GM23338 (cell line): ENCODE data around the gene INHBB. TPM values are rescaled to one million over a fixed set of nuclear protein-coding genes. Genes with fewer than 3 reads are reported as not detected.

Experiments
- ATAC-seq: fragments of 200-7000 bp; cut with Tn5 transposase; 3 replicates; pipeline ENCODE4 v1.9.1; 2020
- DNase-seq: peaks from one replicate; pipeline ENCODE4 v3.0.0-alpha.2; 2015; ENCODE audit warnings: low spot score
- H2AFZ ChIP-seq: fragments of 200-600 bp; sonication (generic); 2 replicates; pipeline ENCODE4 v1.8.0; 2016; ENCODE audit warnings: antibody characterized with exemption, mild to moderate bottlenecking, moderate library complexity
- H3F3A ChIP-seq: fragments of 200-600 bp; sonication (generic); replicated peaks from 2 replicates; pipeline ENCODE4 v1.8.0; 2017; ENCODE audit warnings: antibody characterized with exemption, mixed run types, low read depth
- H3K27ac ChIP-seq: fragments of 200-600 bp; sonication (generic); 2 replicates; pipeline ENCODE4 v1.6.1; 2016; ENCODE audit warnings: low read depth
- H3K27me3 ChIP-seq: fragments of 200-600 bp; sonication (generic); 2 replicates; pipeline ENCODE4 v1.8.0; 2016; ENCODE audit warnings: mild to moderate bottlenecking, mixed run types, moderate library complexity; ENCODE audit not compliant: insufficient read depth
- H3K36me3 ChIP-seq: fragments of 200-600 bp; sonication (generic); 2 replicates; pipeline ENCODE4 v1.8.0; 2016; ENCODE audit warnings: mild to moderate bottlenecking; ENCODE audit not compliant: insufficient read depth
- H3K4me1 ChIP-seq: fragments of 200-600 bp; sonication (generic); 2 replicates; pipeline ENCODE4 v1.8.0; 2016; ENCODE audit warnings: mild to moderate bottlenecking, moderate library complexity; ENCODE audit not compliant: insufficient read depth
- H3K4me2 ChIP-seq: fragments of 200-600 bp; sonication (generic); 2 replicates; pipeline ENCODE4 v1.7.1; 2017; ENCODE audit warnings: mixed run types
- H3K4me3 ChIP-seq: fragments of 200-600 bp; sonication (generic); 2 replicates; pipeline ENCODE4 v1.6.1; 2016; ENCODE audit warnings: mixed run types
- H3K79me2 ChIP-seq: fragments of 200-600 bp; sonication (generic); replicated peaks from 2 replicates; pipeline ENCODE4 v1.8.0; 2017; ENCODE audit warnings: mild to moderate bottlenecking; ENCODE audit not compliant: insufficient read depth
- H3K9me2 ChIP-seq: fragments of 200-600 bp; sonication (generic); 2 replicates; pipeline ENCODE4 v1.8.0; 2017; ENCODE audit not compliant: insufficient read depth
- H4K20me1 ChIP-seq: fragments of 200-600 bp; sonication (generic); replicated peaks from 2 replicates; pipeline ENCODE4 v1.8.0; 2017; ENCODE audit warnings: mild to moderate bottlenecking; ENCODE audit not compliant: insufficient read depth
- H3K27ac Mint-ChIP-seq: 2 replicates; pipeline ENCODE4 v1.8.0; 2020; ENCODE audit warnings: inconsistent platforms, mild to moderate bottlenecking, moderate library complexity, mixed read lengths
- H3K27me3 Mint-ChIP-seq: 3 replicates; pipeline ENCODE4 v1.8.0; 2022; ENCODE audit warnings: low read depth, mild to moderate bottlenecking, moderate library complexity, mixed read lengths, inconsistent platforms; ENCODE audit not compliant: insufficient read depth, poor library complexity
- H3K36me3 Mint-ChIP-seq: 3 replicates; pipeline ENCODE4 v1.8.0; 2021; ENCODE audit warnings: low read depth, mild to moderate bottlenecking, inconsistent platforms, moderate library complexity, mixed read lengths
- H3K4me1 Mint-ChIP-seq: 3 replicates; pipeline ENCODE4 v1.8.0; 2020; ENCODE audit warnings: mild to moderate bottlenecking, inconsistent platforms, mixed read lengths
- H3K4me3 Mint-ChIP-seq: 3 replicates; pipeline ENCODE4 v1.8.0; 2021; ENCODE audit warnings: moderate library complexity, mild to moderate bottlenecking, inconsistent platforms, mixed read lengths
- H3K9me3 Mint-ChIP-seq: 3 replicates; pipeline ENCODE4 v1.8.0; 2020; ENCODE audit warnings: moderate library complexity, mild to moderate bottlenecking, inconsistent platforms, mixed read lengths
- EZH2 ChIP-seq: fragments of 200-600 bp; sonication (generic); IDR thresholded peaks from one replicate; pipeline ENCODE4 v1.8.0; 2017; ENCODE audit warnings: antibody characterized with exemption, mild to moderate bottlenecking, low read depth; ENCODE audit not compliant: unreplicated experiment
- STAT1 ChIP-seq: IDR thresholded peaks from one replicate; pipeline ENCODE4 v1.6.1; 2016; ENCODE audit warnings: antibody characterized with exemption; ENCODE audit not compliant: unreplicated experiment
- ZNF331 ChIP-seq: fragments of 250-450 bp; sonication (Bioruptor Pico); IDR thresholded peaks from 2 replicates; pipeline ENCODE4 v1.5.0; 2020; ENCODE audit warnings: low read depth, mild to moderate bottlenecking, moderate library complexity
- ZNF462 ChIP-seq: fragments of 250-450 bp; sonication (Bioruptor Pico); IDR thresholded peaks from 2 replicates; pipeline ENCODE4 v1.5.0; 2020; ENCODE audit warnings: mild to moderate bottlenecking, moderate library complexity
- polyA plus RNA-seq: library from polyadenylated mRNA; unstranded; fragments of >200 nt; fragmentation: Nextera tagmentation; extraction: Ambion mirVana; gene quantifications from 2 replicates; pipeline ENCODE4 v1.2.1, GENCODE V29; 2016
- total RNA-seq: library from RNA; depleted of rRNA; stranded (reverse); fragments of >200 nt; shearing (Covaris generic); gene quantifications from 2 replicates; pipeline ENCODE4 v1.2.3, GENCODE V29; 2014
- TF ChIP-seq, protein P1 (sequence below): IDR thresholded peaks from 2 replicates; pipeline ENCODE4 v1.6.1; 2016; ENCODE audit warnings: antibody characterized with exemption

Gene INHBB
- total and polyA plus RNA-seq, 2 experiments from 2014 or later, result 0.21 TPM; not detected in 1

DNA sequence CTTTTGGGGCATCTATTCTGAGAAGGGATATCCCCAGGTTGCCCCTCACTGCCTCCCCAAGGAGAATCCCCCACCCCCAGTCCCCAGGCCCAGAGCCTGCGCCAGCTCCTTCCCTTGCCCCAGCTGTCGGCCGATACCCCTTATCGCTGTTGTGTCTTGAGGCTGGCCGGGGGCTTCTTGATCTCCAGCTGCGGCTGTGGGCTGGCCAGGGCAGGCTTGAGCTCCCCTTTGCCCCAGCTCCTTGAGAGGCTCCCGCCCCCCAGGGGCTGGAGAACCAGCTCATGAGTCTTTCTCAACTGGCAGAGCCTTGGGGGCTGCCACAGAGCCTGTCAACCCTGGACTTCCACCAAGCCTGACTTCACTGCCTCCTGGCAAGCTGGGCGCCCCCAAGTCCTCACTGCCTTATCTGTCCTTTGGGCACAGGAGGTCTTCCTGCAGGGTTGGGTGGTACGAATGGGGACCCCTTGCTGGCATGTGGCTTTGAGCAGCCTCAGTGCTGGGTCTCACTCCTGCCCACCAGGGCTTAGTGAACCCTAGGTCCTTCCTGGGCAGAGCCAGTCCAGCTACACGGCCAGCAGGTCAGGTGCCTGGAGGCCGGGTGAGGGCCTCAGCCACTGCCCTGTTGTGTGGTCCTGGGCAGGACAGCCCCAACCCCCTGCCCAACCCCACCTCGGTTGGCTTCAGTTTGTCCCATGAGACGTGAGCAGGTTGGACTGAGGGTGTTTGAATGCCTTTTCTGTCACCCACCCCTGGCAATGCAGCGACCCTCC, 29.5 kb downstream of the INHBB start:
- Histone ChIP-seq H3K79me2 (no peaks in the 10 kb centered on the region), H3F3A (peaks cover 8% of the 10 kb centered on the region), H3K4me2 (no peak overlapping the region), H3K27me3 (peaks cover 10% of the 10 kb centered on the region; the same call in 1 of the 2 replicates), H3K27ac (no peak overlapping the region), H4K20me1 (no peaks in the 10 kb centered on the region), H3K9me2 (no peaks in the 10 kb centered on the region), H3K4me3 (no peak overlapping the region), H2AFZ (no peak overlapping the region), H3K4me1 (peaks cover 29% of the 10 kb centered on the region), H3K36me3 (no peaks in the 10 kb centered on the region)
- Mint-ChIP-seq H3K27me3 (peaks cover 17% of the 10 kb centered on the region), H3K4me3 (no peak overlapping the region), H3K4me1 (peaks cover 29% of the 10 kb centered on the region), H3K9me3 (no peaks in the 10 kb centered on the region; the same call in 2 of the 3 replicates), H3K27ac (no peak overlapping the region), H3K36me3 (no peaks in the 10 kb centered on the region)
- DNase-seq, result no peak
- TF ChIP-seq ZNF462 (CRISPR knock-in tag) (no peak), EZH2 (no peak), ZNF331 (no peak), STAT1 (no peak)
- TF ChIP-seq, protein P1, sequence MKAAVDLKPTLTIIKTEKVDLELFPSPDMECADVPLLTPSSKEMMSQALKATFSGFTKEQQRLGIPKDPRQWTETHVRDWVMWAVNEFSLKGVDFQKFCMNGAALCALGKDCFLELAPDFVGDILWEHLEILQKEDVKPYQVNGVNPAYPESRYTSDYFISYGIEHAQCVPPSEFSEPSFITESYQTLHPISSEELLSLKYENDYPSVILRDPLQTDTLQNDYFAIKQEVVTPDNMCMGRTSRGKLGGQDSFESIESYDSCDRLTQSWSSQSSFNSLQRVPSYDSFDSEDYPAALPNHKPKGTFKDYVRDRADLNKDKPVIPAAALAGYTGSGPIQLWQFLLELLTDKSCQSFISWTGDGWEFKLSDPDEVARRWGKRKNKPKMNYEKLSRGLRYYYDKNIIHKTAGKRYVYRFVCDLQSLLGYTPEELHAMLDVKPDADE, result no peak
- ATAC-seq, result no peak
